Testis (tissue), 2 donors: ENCODE measurements around the gene C1orf52.

Source experiments
- POLR2A ChIP-seq: fragments of 450-650 bp; IDR thresholded peaks from one replicate; pipeline ENCODE4 v1.6.1; 2017; ENCODE audit warnings: antibody characterized with exemption, mild to moderate bottlenecking, moderate library complexity
- TF ChIP-seq, protein P1 (sequence below), 3 experiments: fragments of 450-650 bp in 2 of 3; fragments of 200-600 bp in 1 of 3; sonication (generic) in 1 of 3; IDR thresholded peaks; one replicate each; pipeline ENCODE4 v1.5.1; 2016 to 2019; ENCODE audit warnings: antibody characterized with exemption in 3 of 3, mild to moderate bottlenecking in 2 of 3, moderate library complexity in 1 of 3

DNA sequence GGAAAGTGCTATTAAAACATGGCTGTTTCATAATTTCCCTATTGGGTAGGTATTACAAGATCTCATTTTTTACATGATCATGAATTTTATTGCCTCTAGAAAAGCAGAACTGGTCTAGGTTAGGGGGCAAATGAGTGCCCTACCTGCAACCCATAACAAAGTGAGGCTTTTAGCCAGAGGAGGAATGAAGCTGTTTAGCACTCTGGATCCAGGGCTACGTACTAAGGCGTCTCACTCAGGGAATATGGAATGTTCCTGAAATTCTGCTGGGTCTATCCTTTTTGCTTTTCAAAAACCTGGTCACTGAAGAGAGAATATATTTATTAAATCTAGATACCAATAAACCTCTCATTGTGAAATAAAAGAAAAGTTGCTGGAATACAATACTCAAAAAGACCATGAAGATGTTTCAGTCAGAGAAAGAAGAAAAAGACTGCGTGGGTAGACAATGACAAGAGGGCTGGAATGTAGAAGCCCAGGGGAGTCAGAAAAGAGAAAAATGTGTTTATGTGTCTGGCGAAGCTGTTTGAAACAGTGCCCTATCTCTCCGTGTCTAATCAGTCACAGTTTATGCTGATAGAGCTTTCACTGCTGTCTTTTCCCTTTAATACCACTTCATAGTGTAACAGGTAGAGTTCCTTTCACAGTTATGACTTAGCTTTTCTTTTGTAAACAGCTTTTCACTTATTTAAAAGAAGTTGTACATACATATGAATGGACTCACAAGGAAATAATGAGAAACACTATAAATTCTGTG, 33.7 kb downstream of the C1orf52 start:
- no peak for TF ChIP-seq POLR2A
- TF ChIP-seq, protein P1, sequence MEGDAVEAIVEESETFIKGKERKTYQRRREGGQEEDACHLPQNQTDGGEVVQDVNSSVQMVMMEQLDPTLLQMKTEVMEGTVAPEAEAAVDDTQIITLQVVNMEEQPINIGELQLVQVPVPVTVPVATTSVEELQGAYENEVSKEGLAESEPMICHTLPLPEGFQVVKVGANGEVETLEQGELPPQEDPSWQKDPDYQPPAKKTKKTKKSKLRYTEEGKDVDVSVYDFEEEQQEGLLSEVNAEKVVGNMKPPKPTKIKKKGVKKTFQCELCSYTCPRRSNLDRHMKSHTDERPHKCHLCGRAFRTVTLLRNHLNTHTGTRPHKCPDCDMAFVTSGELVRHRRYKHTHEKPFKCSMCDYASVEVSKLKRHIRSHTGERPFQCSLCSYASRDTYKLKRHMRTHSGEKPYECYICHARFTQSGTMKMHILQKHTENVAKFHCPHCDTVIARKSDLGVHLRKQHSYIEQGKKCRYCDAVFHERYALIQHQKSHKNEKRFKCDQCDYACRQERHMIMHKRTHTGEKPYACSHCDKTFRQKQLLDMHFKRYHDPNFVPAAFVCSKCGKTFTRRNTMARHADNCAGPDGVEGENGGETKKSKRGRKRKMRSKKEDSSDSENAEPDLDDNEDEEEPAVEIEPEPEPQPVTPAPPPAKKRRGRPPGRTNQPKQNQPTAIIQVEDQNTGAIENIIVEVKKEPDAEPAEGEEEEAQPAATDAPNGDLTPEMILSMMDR (IDR thresholded peaks at IDR 0.05), result no peak
